CD14-positive monocyte (primary cell): Measurements from ENCODE around the gene SLC10A4. TPM values are rescaled to one million over a fixed set of nuclear protein-coding genes. Genes with fewer than 3 reads are reported as not detected.
A peak's percentile ranks its signal among the peaks of the same experiment; 100 is the strongest.
"Not testable (repeated sequence)": the region's sequence is repeated elsewhere in the genome, so short reads cannot be mapped to it uniquely, and the experiment has no call there.

Experiments used
- DNase-seq, 3 donors: peaks; one replicate each; pipeline ENCODE4 v3.0.0-alpha.2; 2011 to 2022
- H2AFZ ChIP-seq: 2 replicates; pipeline ENCODE4 v1.6.0; 2012; ENCODE audit warnings: mild to moderate bottlenecking, low read depth, low read length, inconsistent platforms; ENCODE audit not compliant: insufficient read depth, poor library complexity, severe bottlenecking
- H3K27ac ChIP-seq, 2 donors: 1 replicate in 1 of 2; 2 replicates in 1 of 2; pipeline ENCODE4 v1.5.1; 2012 to 2013; ENCODE audit warnings: low read length in 2 of 2, control low read depth in 1 of 2, inconsistent platforms in 1 of 2, low read depth in 1 of 2, mild to moderate bottlenecking in 1 of 2
- H3K27me3 ChIP-seq, 2 donors: one replicate each; pipeline versions ENCODE4 v1.6.0 to v1.6.1; 2011 to 2013; ENCODE audit warnings: low read length in 2 of 2; ENCODE audit not compliant: control insufficient read depth in 2 of 2, insufficient read depth in 2 of 2
- H3K36me3 ChIP-seq, 2 donors: replicated peaks in 1 of 2; 1 replicate in 1 of 2; 2 replicates in 1 of 2; pipeline versions ENCODE4 v1.5.1 to v1.6.1; 2012 to 2013; ENCODE audit warnings: low read length in 2 of 2, control low read depth in 1 of 2, inconsistent platforms in 1 of 2, mild to moderate bottlenecking in 1 of 2; ENCODE audit not compliant: insufficient read depth in 2 of 2, control insufficient read depth in 1 of 2
- H3K4me1 ChIP-seq, 2 donors: 1 replicate in 1 of 2; 2 replicates in 1 of 2; pipeline versions ENCODE4 v1.5.1 to v1.6.1; 2012 to 2013; ENCODE audit warnings: low read length in 2 of 2, control low read depth in 1 of 2, inconsistent platforms in 1 of 2, mild to moderate bottlenecking in 1 of 2, moderate library complexity in 1 of 2; ENCODE audit not compliant: insufficient read depth in 2 of 2, control insufficient read depth in 1 of 2
- H3K4me2 ChIP-seq: replicated peaks from 2 replicates; pipeline ENCODE3; 2012; ENCODE audit warnings: low read length, moderate library complexity, mild to moderate bottlenecking; ENCODE audit not compliant: poor library complexity, severe bottlenecking; ENCODE audit errors: extremely low read depth
- H3K4me3 ChIP-seq, 3 experiments: fragments of 200-600 bp in 1 of 3; sonication (generic) in 1 of 3; replicated peaks in 1 of 3; 1 replicate in 2 of 3; 2 replicates in 1 of 3; pipeline ENCODE4 v1.5.1; 2011 to 2013; ENCODE audit warnings: low read length in 3 of 3, mild to moderate bottlenecking in 3 of 3, control low read depth in 2 of 3, low read depth in 2 of 3, inconsistent platforms in 1 of 3, moderate library complexity in 1 of 3
- H3K79me2 ChIP-seq: 2 replicates; pipeline ENCODE4 v1.6.0; 2012; ENCODE audit warnings: mild to moderate bottlenecking, control low read depth, inconsistent platforms, low read length, moderate library complexity; ENCODE audit not compliant: insufficient read depth
- H3K9ac ChIP-seq: 2 replicates; pipeline ENCODE4 v1.6.0; 2017; ENCODE audit warnings: low read length, mild to moderate bottlenecking; ENCODE audit not compliant: insufficient read depth, poor library complexity, severe bottlenecking
- H3K9me3 ChIP-seq, 2 donors: replicated peaks in 1 of 2; 1 replicate in 1 of 2; 2 replicates in 1 of 2; pipeline versions ENCODE4 v1.5.1 to v1.6.1; 2012 to 2013; ENCODE audit warnings: low read length in 2 of 2, control low read depth in 1 of 2; ENCODE audit not compliant: control insufficient read depth in 1 of 2, insufficient read depth in 1 of 2
- H4K20me1 ChIP-seq: 2 replicates; pipeline ENCODE4 v1.6.0; 2012; ENCODE audit warnings: mild to moderate bottlenecking, low read length, control low read depth, moderate library complexity; ENCODE audit not compliant: insufficient read depth
- H3K27ac Mint-ChIP-seq, 7 donors: one replicate each; pipeline ENCODE4 v1.8.0; 2020; ENCODE audit warnings: mild to moderate bottlenecking in 7 of 7, mixed read lengths in 7 of 7, moderate library complexity in 6 of 7, inconsistent platforms in 2 of 7
- H3K27me3 Mint-ChIP-seq, 3 donors: one replicate each; pipeline ENCODE4 v1.8.0; 2021 to 2022; ENCODE audit warnings: low read depth in 3 of 3, mild to moderate bottlenecking in 3 of 3, mixed read lengths in 3 of 3, moderate library complexity in 3 of 3, inconsistent platforms in 1 of 3
- H3K36me3 Mint-ChIP-seq, 2 donors: one replicate each; pipeline ENCODE4 v1.8.0; 2020; ENCODE audit warnings: mixed read lengths in 2 of 2, inconsistent platforms in 1 of 2, mild to moderate bottlenecking in 1 of 2
- H3K4me1 Mint-ChIP-seq: one replicate; pipeline ENCODE4 v1.8.0; 2020; ENCODE audit warnings: mild to moderate bottlenecking, mixed read lengths
- H3K4me3 Mint-ChIP-seq, 2 donors: one replicate each; pipeline ENCODE4 v1.8.0; 2020; ENCODE audit warnings: mild to moderate bottlenecking in 2 of 2, mixed read lengths in 2 of 2, moderate library complexity in 1 of 2
- H3K9me3 Mint-ChIP-seq, 7 donors: one replicate each; pipeline ENCODE4 v1.8.0; 2020 to 2022; ENCODE audit warnings: mixed read lengths in 7 of 7, mild to moderate bottlenecking in 6 of 7, moderate library complexity in 6 of 7, inconsistent platforms in 2 of 7
- WGBS: methylation state at CpG from one replicate; pipeline ENCODE4 v1.1.5; 2013; ENCODE audit warnings: missing lambda C conversion rate; ENCODE audit not compliant: insufficient coverage; 5-methylcytosine and 5-hydroxymethylcytosine counted together
- intact Hi-C, 2 donors: fragments of 100-400 bp; cut with micrococcal nuclease; formaldehyde crosslinking; loops; one replicate each; pipeline versions ENCODE4 v1.15.0 to v1.15.1; 2023
- polyA plus RNA-seq, 3 donors: library from polyadenylated mRNA; depleted of rRNA in 1 of 3; unstranded in 2 of 3; stranded (reverse) in 1 of 3; fragments of 300-500 nt in 2 of 3; fragments of >200 nt in 1 of 3; fragmentation: Illumina TruSeq in 2 of 3; gene quantifications; 1 replicate in 2 of 3; 2 replicates in 1 of 3; pipeline ENCODE4 v1.2.3, GENCODE V29; 2012 to 2021
- TF ChIP-seq, protein P1 (sequence below): fragments of 200-600 bp; IDR thresholded peaks from one replicate; pipeline ENCODE4 v1.8.0; 2022; ENCODE audit warnings: antibody characterized with exemption, mild to moderate bottlenecking

Gene SLC10A4
- polyA plus RNA-seq, 3 donors = not detected

DNA sequence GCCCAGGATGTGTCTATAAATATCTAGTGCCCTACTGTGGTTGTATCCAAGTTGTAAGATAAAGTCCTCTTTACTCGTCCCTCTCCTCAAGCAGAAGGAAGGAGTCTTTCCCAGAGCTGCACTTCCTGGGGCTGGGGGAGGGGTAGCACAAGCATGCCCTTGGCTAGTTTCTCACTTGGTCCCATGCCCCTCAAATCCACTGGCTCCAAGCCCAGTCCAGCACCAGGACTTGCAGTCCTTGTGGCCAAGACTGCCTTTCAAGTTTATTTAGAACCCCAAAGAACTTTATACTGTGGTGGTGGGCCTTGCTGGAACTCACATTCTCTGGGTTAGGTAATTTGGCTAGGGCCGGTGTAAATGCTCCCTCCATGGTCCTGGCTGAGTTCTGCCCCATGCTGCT, 43.2 kb upstream of the SLC10A4 start:
- H3K27me3 Mint-ChIP-seq = peaks cover 0 to 4% (median 2%) of the 10 kb centered on the region in 3 donors

DNA sequence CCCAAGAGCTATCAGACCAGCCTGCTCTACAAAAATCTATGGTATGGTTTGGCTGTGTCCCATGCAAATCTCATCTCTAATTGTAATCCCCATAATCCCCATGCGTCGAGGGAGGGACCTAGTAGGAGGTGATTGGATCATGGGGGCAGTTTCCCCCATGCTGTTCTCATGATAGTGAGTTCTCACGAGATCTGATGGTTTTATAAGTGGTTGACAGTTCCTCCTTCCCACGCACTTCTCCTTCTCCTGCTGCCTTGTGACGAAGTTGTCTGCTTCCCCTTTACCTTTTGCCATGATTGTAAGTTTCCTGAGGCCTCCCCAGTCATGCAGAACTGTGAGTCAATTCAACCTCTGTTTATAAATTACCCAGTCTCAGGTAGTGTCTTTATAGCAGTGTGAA, 42.2 kb upstream of the SLC10A4 start:
- H3K27me3 Mint-ChIP-seq, H3K27ac ChIP-seq, H3K36me3 Mint-ChIP-seq, H3K4me1 ChIP-seq, intact Hi-C loops, H3K4me2 ChIP-seq, H4K20me1 ChIP-seq, H3K4me1 Mint-ChIP-seq, H3K9me3 Mint-ChIP-seq, H3K4me3 ChIP-seq, H3K79me2 ChIP-seq, H2AFZ ChIP-seq, H3K27me3 ChIP-seq, H3K4me3 Mint-ChIP-seq, H3K9ac ChIP-seq, H3K9me3 ChIP-seq, H3K36me3 ChIP-seq: not testable (repeated sequence)
- H3K27ac Mint-ChIP-seq = peak overlapping the region in 1 of 7 donors; percentile 28
- DNase-seq = peak; percentile 2 to 31 (median 2)
- WGBS = no CpG with 5 or more reads among the region's 5 CpGs

More for the DNA sequence above, 43.2 kb upstream of the SLC10A4 start:
- Mint-ChIP-seq H3K4me3 (no peak overlapping the region), H3K4me1 (peaks cover 3% of the 10 kb centered on the region), H3K36me3 (no peaks in the 10 kb centered on the region), H3K27ac (no peak overlapping the region), H3K9me3 (peaks cover 2 to 5% (median 4%) of the 10 kb centered on the region in 7 donors)
- Histone ChIP-seq H3K36me3 (no peaks in the 10 kb centered on the region), H3K27me3 (no peaks in the 10 kb centered on the region), H4K20me1 (no peaks in the 10 kb centered on the region), H3K4me1 (no peaks in the 10 kb centered on the region), H2AFZ (no peak overlapping the region), H3K27ac (no peak overlapping the region), H3K4me2 (no peak overlapping the region), H3K9me3 (no peaks in the 10 kb centered on the region), H3K9ac (no peak overlapping the region), H3K79me2 (no peaks in the 10 kb centered on the region), H3K4me3 (no peak overlapping the region)
- DNase-seq = no peak
- 100% methylated on average over 1 of the region's 2 CpGs for WGBS
- intact Hi-C loops = no loop called here
- TF ChIP-seq, protein P1, sequence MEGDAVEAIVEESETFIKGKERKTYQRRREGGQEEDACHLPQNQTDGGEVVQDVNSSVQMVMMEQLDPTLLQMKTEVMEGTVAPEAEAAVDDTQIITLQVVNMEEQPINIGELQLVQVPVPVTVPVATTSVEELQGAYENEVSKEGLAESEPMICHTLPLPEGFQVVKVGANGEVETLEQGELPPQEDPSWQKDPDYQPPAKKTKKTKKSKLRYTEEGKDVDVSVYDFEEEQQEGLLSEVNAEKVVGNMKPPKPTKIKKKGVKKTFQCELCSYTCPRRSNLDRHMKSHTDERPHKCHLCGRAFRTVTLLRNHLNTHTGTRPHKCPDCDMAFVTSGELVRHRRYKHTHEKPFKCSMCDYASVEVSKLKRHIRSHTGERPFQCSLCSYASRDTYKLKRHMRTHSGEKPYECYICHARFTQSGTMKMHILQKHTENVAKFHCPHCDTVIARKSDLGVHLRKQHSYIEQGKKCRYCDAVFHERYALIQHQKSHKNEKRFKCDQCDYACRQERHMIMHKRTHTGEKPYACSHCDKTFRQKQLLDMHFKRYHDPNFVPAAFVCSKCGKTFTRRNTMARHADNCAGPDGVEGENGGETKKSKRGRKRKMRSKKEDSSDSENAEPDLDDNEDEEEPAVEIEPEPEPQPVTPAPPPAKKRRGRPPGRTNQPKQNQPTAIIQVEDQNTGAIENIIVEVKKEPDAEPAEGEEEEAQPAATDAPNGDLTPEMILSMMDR = no peak
